GM10266 (cell line): Measurements from ENCODE around the gene PLSCR1.
"Not testable (repeated sequence)": the region's sequence is repeated elsewhere in the genome, so short reads cannot be mapped to it uniquely, and the experiment has no call there.

ENCODE experiments used
- DNase-seq: peaks from one replicate; pipeline ENCODE4 v3.0.0; 2012; ENCODE audit errors: extremely low spot score
- TF ChIP-seq, protein P1 (sequence below): IDR thresholded peaks from 2 replicates; pipeline ENCODE4 v1.5.1; 2012; ENCODE audit warnings: mild to moderate bottlenecking, low read depth; ENCODE audit not compliant: control insufficient read depth, insufficient read depth; ENCODE audit errors: missing control alignments

The PLSCR1 gene

GRCh38 chr3:146503461-146504202 is 40.8 kb downstream of the PLSCR1 start:
- peak; percentile 49 for DNase-seq

DNA sequence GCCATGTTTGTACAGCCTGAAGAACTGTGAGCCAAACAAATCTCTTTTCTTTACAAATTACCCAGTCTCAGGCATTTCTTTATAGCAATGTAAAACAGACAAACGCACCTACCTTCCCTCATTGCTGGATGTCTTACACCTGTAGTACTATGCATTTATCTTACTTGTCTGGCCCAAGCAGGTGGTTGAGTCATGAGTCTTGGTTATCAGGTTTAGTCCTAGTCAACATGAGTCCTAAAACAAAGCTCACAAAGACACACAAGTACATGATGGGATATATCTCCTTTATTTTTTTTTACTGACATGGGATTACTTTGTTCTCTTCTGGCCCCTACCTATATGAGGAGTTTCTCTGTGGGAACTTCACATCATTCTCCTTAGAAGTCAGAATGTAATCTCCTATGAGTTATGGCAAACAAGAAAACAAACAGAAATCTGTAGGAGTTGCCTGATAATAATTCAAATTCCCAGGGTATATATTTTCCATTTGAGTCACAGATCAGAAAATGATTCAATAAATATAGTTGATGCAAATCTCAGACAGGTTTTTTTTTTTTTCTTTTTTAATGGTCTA is 41.4 kb downstream of the PLSCR1 start:
- TF ChIP-seq, protein P1, sequence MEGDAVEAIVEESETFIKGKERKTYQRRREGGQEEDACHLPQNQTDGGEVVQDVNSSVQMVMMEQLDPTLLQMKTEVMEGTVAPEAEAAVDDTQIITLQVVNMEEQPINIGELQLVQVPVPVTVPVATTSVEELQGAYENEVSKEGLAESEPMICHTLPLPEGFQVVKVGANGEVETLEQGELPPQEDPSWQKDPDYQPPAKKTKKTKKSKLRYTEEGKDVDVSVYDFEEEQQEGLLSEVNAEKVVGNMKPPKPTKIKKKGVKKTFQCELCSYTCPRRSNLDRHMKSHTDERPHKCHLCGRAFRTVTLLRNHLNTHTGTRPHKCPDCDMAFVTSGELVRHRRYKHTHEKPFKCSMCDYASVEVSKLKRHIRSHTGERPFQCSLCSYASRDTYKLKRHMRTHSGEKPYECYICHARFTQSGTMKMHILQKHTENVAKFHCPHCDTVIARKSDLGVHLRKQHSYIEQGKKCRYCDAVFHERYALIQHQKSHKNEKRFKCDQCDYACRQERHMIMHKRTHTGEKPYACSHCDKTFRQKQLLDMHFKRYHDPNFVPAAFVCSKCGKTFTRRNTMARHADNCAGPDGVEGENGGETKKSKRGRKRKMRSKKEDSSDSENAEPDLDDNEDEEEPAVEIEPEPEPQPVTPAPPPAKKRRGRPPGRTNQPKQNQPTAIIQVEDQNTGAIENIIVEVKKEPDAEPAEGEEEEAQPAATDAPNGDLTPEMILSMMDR, result no peak
- DNase-seq, result no peak

More at GRCh38 chr3:146503461-146504202, 40.8 kb downstream of the PLSCR1 start:
- TF ChIP-seq, protein P1, result no peak

DNA sequence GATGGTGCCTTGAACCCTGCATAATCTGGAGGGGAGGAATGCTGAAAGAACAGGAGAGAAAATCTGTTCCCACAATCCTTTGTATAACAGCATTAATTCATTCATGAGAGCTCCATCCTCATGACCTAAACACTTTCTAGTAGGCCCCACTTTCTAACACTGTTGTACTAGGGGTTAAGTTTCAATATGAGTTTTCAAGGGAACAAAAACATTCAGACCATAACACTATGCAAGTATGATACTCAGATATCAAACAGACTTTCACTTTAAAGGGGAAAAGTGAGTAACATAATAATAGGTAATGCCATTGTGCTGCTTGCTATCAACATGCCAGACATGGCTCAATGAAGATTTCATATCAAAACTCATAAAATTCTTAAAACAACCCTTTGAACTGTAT is 42.7 kb downstream of the PLSCR1 start:
- DNase-seq, result no peak
- TF ChIP-seq, protein P1, result no peak

- TF ChIP-seq, protein P1, result no peak
- DNase-seq, result no peak
Measured at GRCh38 chr3:146499701-146500100, 44.7 kb downstream of the PLSCR1 start.

GRCh38 chr3:146498002-146498736 is 46.2 kb downstream of the PLSCR1 start:
- no peak for DNase-seq
- TF ChIP-seq, protein P1, result no peak

DNA sequence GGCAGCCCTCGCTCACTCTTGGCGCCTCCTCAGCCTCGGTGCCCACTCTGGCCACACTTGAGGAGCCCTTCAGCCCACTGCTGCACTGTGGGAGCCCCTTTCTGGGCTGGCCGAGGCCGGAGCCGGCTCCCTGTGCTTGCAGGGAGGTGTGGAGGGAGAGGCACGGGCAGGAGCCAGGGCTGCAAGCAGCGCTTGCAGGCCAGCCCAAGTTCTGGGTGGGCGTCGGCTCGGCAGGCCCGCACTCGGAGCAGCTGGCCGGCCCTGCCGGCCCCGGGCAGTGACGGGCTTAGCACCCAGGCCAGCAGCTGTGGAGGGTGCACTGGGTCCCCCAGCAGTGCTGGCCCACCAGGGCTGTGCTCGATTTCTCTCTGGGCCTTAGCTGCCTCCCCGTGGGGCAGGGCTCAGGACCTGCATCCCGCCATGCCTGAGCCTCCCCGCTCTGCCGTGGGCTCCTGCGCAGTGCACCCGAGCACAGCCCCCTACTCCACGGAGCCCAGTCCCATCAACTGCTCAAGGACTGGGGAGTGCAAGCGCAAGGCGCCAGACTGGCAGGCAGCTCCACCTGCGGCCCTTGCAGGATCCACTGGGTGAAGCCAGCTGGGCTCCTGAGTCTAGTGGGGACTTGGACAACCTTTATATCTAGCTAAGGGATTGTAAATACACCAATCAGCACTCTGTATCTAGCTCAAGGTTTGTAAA is 47.1 kb downstream of the PLSCR1 start:
- DNase-seq, result not testable (repeated sequence)

GRCh38 chr3:146496726-146497125 is 47.7 kb downstream of the PLSCR1 start:
- TF ChIP-seq, protein P1, result no peak
- DNase-seq, result no peak
